ENCODE results near the gene TCP11. TPM values are rescaled to one million over a fixed set of nuclear protein-coding genes. Genes with fewer than 3 reads are reported as not detected.

Gene TCP11
- total RNA-seq, 1 donor, result 0.72 TPM

DNA sequence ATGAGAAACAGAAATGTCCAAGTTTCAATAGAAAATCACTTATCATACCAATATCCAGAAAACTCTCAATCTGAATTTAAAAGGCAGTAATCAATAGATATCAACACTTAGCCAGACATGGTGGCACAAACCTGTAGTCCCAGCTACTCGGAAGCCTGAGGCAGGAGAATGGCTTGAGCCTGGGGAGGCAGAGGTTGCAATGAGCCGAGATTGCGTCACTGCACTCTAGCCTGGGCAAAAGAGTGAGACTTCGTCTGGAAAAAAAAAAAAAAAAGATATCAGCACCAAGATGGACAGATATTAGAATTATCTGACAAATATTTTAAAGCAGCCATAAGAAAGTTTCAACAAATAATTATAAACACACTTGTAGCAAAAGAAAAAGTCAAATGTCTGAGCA is 47.0 kb downstream of the TCP11 start:
- no peaks in the 10 kb centered on the region for H3K27me3 ChIP-seq (ENCODE audit: insufficient read depth, low read length)
- peaks cover 65% of the 10 kb centered on the region for H3K4me1 ChIP-seq (ENCODE audit: insufficient read depth, low read length)
- no peaks in the 10 kb centered on the region for H3K9me3 ChIP-seq (ENCODE audit: low read depth, low read length)
- TF ChIP-seq, protein P1, sequence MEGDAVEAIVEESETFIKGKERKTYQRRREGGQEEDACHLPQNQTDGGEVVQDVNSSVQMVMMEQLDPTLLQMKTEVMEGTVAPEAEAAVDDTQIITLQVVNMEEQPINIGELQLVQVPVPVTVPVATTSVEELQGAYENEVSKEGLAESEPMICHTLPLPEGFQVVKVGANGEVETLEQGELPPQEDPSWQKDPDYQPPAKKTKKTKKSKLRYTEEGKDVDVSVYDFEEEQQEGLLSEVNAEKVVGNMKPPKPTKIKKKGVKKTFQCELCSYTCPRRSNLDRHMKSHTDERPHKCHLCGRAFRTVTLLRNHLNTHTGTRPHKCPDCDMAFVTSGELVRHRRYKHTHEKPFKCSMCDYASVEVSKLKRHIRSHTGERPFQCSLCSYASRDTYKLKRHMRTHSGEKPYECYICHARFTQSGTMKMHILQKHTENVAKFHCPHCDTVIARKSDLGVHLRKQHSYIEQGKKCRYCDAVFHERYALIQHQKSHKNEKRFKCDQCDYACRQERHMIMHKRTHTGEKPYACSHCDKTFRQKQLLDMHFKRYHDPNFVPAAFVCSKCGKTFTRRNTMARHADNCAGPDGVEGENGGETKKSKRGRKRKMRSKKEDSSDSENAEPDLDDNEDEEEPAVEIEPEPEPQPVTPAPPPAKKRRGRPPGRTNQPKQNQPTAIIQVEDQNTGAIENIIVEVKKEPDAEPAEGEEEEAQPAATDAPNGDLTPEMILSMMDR (IDR thresholded peaks at IDR 0.05; ENCODE audit: extremely low read depth, low read depth, low read length), result no peak
- H2AFZ ChIP-seq (ENCODE audit: low read length), result no peak overlapping the region
- H3K27ac ChIP-seq (ENCODE audit: low read depth, low read length), result no peak overlapping the region
- no peak for DNase-seq (ENCODE audit: insufficient read length, low spot score, missing footprints)
- no peaks in the 10 kb centered on the region for H3K36me3 ChIP-seq (ENCODE audit: insufficient read depth, low read length)
- H3K4me3 ChIP-seq (ENCODE audit: insufficient read depth, low read length), result no peak overlapping the region
- H3K79me2 ChIP-seq (ENCODE audit: insufficient read depth, low read length), result no peaks in the 10 kb centered on the region
- H4K20me1 ChIP-seq (ENCODE audit: insufficient read depth, low read length), result no peaks in the 10 kb centered on the region
- H3K4me2 ChIP-seq (ENCODE audit: insufficient read depth, low read length), result no peak overlapping the region

DNA sequence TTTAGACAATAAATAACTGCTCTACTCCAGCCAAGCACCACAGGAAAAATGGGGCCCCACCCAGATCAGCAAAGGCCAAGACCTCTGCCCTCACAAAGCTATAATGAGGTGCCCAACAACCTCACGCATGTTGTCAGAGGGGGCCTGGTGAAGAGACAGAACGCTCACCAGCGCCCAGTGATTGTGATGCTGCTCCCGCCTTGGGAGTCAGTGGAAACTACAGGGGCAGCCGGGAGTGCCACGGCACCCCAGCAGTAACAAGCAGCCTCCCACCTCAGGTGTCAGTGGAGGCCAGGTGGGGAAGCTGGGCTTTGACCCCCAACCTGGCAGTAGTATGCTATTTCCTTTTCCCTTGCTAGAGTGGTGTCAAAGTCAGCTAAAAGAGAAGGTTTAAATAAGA is 47.4 kb downstream of the TCP11 start:
- Histone ChIP-seq H3K36me3 (ENCODE audit: insufficient read depth, low read length) (no peaks in the 10 kb centered on the region), H3K9me3 (ENCODE audit: low read depth, low read length) (no peaks in the 10 kb centered on the region), H3K4me2 (ENCODE audit: insufficient read depth, low read length) (no peak overlapping the region), H2AFZ (ENCODE audit: low read length) (no peak overlapping the region), H3K79me2 (ENCODE audit: insufficient read depth, low read length) (no peaks in the 10 kb centered on the region), H3K27ac (ENCODE audit: low read depth, low read length) (no peak overlapping the region), H3K27me3 (ENCODE audit: insufficient read depth, low read length) (no peaks in the 10 kb centered on the region), H4K20me1 (ENCODE audit: insufficient read depth, low read length) (no peaks in the 10 kb centered on the region), H3K4me1 (ENCODE audit: insufficient read depth, low read length) (peaks cover 65% of the 10 kb centered on the region), H3K4me3 (ENCODE audit: insufficient read depth, low read length) (no peak overlapping the region)
- TF ChIP-seq, protein P1 (IDR thresholded peaks at IDR 0.05; ENCODE audit: extremely low read depth, low read depth, low read length), result no peak
- DNase-seq (ENCODE audit: insufficient read length, low spot score, missing footprints), result no peak

DNA sequence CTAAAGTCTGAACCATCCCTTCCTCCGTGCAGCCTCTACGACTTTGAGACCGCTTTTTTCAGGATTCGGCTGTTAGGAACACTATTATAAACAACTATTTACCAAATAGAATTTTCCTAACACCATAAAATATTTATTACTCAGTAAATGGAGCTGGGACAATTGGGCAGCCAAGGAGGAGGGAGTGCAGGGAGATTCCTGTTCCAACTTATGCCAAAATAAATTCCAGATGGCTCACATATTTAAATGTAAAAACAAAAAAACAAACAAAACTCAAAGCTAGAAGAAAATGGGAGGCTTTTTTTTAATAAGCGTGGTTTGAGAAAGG is 48.1 kb downstream of the TCP11 start:
- Histone ChIP-seq H3K4me2 (ENCODE audit: insufficient read depth, low read length) (peak overlapping the region; percentile 33), H2AFZ (ENCODE audit: low read length) (no peak overlapping the region)

DNA sequence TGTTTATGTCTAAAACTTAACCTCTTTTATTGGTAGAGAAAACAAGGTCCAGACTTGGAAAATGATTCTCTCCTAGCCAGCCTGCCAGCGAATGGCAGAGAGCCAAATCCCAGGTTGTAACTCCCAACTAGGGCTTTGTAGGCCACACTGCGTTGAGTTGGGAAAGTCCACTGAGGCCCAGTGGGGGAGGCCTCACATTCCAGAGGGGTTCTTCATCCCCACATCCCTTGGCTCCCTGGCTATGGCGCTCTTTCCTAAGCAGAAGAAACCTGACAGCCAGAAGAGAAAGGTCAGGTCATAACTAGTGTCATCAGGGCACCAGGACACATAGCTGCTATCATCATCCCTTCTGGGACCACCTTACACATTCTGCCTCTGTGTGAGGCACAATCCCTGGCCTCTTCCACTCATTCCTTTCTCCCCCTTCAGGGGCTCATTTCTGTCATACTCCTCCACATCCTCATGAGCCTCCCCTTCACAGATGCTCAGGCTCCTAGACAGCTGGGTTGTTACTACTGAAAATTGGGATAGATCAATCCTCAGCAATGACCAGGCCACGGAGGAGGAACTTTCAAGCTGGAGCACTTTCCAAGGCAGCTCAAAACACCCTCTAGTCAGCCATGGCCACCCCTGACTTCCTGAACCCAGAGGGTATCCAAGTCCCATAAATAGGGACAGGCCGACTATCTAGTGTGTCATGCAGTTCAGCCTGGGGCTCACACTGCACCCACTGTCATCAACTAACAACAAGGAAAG is 48.6 kb downstream of the TCP11 start:
- Histone ChIP-seq H3K9me3 (ENCODE audit: low read depth, low read length) (no peaks in the 10 kb centered on the region), H2AFZ (ENCODE audit: low read length) (no peak overlapping the region), H3K27ac (ENCODE audit: low read depth, low read length) (peak overlapping the region; percentile 36), H4K20me1 (ENCODE audit: insufficient read depth, low read length) (no peaks in the 10 kb centered on the region), H3K27me3 (ENCODE audit: insufficient read depth, low read length) (no peaks in the 10 kb centered on the region), H3K4me3 (ENCODE audit: insufficient read depth, low read length) (peak overlapping the region; percentile 8), H3K4me1 (ENCODE audit: insufficient read depth, low read length) (peaks cover 65% of the 10 kb centered on the region), H3K36me3 (ENCODE audit: insufficient read depth, low read length) (no peaks in the 10 kb centered on the region), H3K79me2 (ENCODE audit: insufficient read depth, low read length) (no peaks in the 10 kb centered on the region), H3K4me2 (ENCODE audit: insufficient read depth, low read length) (peak overlapping the region; percentile 33)
- DNase-seq (ENCODE audit: insufficient read length, low spot score, missing footprints), result peak; percentile 81
- TF ChIP-seq, protein P1 (IDR thresholded peaks at IDR 0.05; ENCODE audit: extremely low read depth, low read depth, low read length), result no peak

More for the DNA sequence above, 48.1 kb downstream of the TCP11 start:
- Histone ChIP-seq H3K27me3 (ENCODE audit: insufficient read depth, low read length) (no peaks in the 10 kb centered on the region), H3K9me3 (ENCODE audit: low read depth, low read length) (no peaks in the 10 kb centered on the region), H3K4me1 (ENCODE audit: insufficient read depth, low read length) (peaks cover 65% of the 10 kb centered on the region), H4K20me1 (ENCODE audit: insufficient read depth, low read length) (no peaks in the 10 kb centered on the region), H3K79me2 (ENCODE audit: insufficient read depth, low read length) (no peaks in the 10 kb centered on the region), H3K27ac (ENCODE audit: low read depth, low read length) (peak overlapping the region; percentile 36), H3K4me3 (ENCODE audit: insufficient read depth, low read length) (no peak overlapping the region), H3K36me3 (ENCODE audit: insufficient read depth, low read length) (no peaks in the 10 kb centered on the region)
- DNase-seq (ENCODE audit: insufficient read length, low spot score, missing footprints), result peak; percentile 65
- TF ChIP-seq, protein P1 (IDR thresholded peaks at IDR 0.05; ENCODE audit: extremely low read depth, low read depth, low read length), result no peak

Measured in osteoblast (primary cell).